Measurements from ENCODE around the gene SPAG5. TPM values are rescaled to one million over a fixed set of nuclear protein-coding genes. Genes with fewer than 3 reads are reported as not detected.

Gene SPAG5
- total RNA-seq, 2 donors from 2014 or later: 25.6 to 81.8 TPM

DNA sequence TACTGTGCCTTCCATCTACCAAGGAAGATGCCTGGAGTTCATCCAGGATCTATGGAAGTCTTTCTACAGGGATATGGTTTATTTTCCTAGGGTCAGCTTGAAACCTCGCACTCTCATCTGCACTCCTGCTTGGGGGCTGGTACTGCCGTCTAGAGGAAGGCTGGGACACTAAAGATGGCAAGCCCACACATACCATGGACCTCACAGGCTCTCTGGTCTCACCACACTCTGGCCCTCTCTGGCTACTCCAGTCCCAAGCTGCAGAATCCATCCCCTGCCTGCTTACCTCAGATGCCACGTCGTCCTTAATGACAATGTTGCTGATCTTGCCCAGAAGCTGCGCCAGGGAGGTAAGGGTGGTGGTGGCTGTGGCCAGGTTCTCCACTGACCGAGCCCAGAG, 44.3 kb downstream of the SPAG5 start:
- intact Hi-C loops (cut with DNase I): no loop called here
- Histone ChIP-seq H3K36me3 (peaks cover 2% of the 10 kb centered on the region), H3K4me3 (no peak overlapping the region), H3K4me1 (no peaks in the 10 kb centered on the region), H3K27ac (no peak overlapping the region), H3K27me3 (no peaks in the 10 kb centered on the region), H3K9ac (ENCODE audit: low read depth in 2 of 2, low read length in 2 of 2) (no peak overlapping the region), H3K9me3 (no peaks in the 10 kb centered on the region)
- DNase-seq: no peak
- TF ChIP-seq, protein P1, sequence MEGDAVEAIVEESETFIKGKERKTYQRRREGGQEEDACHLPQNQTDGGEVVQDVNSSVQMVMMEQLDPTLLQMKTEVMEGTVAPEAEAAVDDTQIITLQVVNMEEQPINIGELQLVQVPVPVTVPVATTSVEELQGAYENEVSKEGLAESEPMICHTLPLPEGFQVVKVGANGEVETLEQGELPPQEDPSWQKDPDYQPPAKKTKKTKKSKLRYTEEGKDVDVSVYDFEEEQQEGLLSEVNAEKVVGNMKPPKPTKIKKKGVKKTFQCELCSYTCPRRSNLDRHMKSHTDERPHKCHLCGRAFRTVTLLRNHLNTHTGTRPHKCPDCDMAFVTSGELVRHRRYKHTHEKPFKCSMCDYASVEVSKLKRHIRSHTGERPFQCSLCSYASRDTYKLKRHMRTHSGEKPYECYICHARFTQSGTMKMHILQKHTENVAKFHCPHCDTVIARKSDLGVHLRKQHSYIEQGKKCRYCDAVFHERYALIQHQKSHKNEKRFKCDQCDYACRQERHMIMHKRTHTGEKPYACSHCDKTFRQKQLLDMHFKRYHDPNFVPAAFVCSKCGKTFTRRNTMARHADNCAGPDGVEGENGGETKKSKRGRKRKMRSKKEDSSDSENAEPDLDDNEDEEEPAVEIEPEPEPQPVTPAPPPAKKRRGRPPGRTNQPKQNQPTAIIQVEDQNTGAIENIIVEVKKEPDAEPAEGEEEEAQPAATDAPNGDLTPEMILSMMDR (IDR thresholded peaks at IDR 0.05): no peak

DNA sequence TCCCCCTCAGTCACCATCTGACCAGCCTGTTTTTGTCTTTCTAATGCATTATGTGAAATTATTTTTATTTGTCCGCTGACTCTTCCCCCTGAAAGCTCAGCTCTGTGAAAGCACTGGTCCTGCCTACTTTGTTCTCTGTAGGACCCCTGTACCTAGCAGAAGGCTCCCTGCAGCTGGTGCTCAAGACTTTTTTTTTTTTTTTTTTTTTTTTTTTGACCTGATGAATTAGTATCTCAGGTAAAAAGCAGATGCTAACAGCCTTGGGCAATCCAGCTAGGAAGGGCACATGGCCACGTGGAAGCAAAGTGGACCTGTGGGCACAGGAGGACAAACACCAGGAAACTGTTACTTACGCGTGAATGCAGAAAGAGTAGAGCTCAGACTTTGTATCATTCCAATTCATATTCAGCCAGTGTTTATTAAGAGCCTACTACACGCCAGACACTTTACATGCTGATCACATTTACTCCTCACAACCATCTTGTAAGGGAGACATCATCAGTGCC, 45.8 kb downstream of the SPAG5 start:
- H3K4me1 ChIP-seq: no peaks in the 10 kb centered on the region
- no peak for DNase-seq
- no peak overlapping the region for H3K27ac ChIP-seq
- no peaks in the 10 kb centered on the region for H3K36me3 ChIP-seq
- H3K27me3 ChIP-seq: no peaks in the 10 kb centered on the region
- TF ChIP-seq, protein P1 (IDR thresholded peaks at IDR 0.05): no peak
- intact Hi-C loops (cut with DNase I): no loop called here
- no peak overlapping the region for H3K4me3 ChIP-seq
- H3K9me3 ChIP-seq: no peaks in the 10 kb centered on the region
- no peak overlapping the region for H3K9ac ChIP-seq (ENCODE audit: low read depth in 2 of 2, low read length in 2 of 2)

DNA sequence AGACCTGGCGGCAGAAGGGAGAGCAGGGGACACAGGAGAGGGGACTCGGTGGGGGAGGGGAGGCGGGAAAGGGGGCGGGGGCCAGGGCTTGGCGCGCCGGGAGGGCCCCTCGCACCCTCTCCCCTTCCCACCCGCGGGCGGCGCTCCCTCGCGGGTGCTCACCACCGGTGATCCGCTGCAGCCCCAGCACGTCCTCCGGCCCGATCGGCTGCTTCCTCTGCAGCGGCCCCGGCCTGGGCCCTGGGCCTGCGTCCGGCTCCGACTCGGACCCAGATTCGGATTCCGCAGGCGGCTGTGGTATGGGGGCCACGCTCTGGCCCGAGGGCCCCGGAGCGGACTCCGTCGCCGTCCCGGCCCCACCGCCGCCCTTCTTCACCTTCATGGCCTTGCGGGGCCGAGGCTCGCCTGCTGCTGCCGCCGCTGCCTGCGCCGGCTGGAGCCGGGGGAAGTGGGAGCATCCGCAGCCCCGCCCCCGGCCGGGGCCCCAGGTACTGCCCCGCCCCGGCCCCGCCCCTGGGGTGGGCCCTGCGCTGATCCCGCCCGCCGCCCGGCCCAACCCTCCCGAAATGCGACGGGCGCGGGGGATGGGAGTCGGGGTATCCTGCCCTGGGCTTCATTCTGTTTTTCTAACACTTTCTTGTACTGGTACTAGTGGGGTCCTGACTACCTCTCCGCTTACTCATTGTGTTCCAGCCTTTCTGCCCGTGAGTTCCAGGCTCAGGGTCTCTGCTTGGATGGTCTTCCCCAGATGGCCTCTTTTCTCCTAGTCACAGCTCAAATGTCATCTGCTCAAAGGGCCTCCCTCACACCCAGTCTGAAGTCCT, 46.4 kb downstream of the SPAG5 start, which contains the start of gene UNC119:
Gene UNC119, minus strand, starts transcription at position 449 of the 824 bp plus-strand sequence. Its CDS starts 67 bp downstream, at position 382.
- DNase-seq: peak; percentile 84

DNA sequence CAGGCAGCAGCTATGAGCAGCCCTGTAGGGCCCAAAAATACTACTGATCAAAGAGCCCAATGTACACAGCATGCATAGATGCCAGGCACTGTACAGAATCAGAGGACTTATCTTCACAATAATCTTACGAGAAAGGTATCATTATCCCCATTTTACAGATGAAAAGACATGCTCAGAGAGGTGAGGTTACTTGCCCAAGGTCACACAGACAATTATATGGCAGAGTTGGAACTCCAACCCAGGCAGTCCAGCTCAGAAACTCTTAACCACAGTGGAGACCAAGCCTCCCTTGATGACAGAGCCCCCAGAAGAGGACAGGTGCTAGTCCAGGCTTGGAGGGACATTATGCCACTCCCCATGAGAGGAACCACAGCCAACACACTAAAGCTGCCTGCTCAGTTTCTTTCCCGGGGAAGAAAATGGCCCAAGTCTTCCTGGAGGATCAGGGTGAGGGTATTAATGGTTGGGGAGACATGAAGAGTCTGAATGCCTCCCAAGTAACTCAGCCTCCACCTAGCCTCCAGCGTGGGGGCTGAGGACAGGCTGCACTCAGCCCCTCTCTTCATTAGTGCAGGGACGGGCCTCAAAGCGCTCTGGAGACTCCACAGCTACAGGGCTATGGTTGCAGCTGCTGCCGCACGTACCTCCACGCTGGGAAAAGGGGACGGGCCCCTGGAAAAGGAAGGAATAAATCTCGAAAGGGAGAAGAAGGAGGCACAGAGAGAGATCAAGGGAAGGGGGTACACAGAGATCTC, 47.2 kb downstream of the SPAG5 start:
- Histone ChIP-seq H3K4me1 (no peaks in the 10 kb centered on the region), H3K9me3 (no peaks in the 10 kb centered on the region), H3K27ac (peak overlapping the region; percentile 67), H3K9ac (ENCODE audit: low read depth in 2 of 2, low read length in 2 of 2) (peak overlapping the region; percentile 46 to 62), H3K4me3 (peak overlapping the region; percentile 96), H3K36me3 (no peaks in the 10 kb centered on the region), H3K27me3 (no peaks in the 10 kb centered on the region)
- intact Hi-C loops (cut with DNase I): no loop called here
- TF ChIP-seq, protein P1 (IDR thresholded peaks at IDR 0.05): no peak
- DNase-seq: no peak

More for the DNA sequence above, 46.4 kb downstream of the SPAG5 start, which contains the start of gene UNC119:
- no peaks in the 10 kb centered on the region for H3K36me3 ChIP-seq
- H3K4me1 ChIP-seq: no peaks in the 10 kb centered on the region
- TF ChIP-seq, protein P1 (IDR thresholded peaks at IDR 0.05): no peak
- intact Hi-C loops (cut with DNase I): no loop called here
- peak within 1 kb of the TSS; percentile 67 for H3K27ac ChIP-seq
- H3K27me3 ChIP-seq: no peaks in the 10 kb centered on the region
- peak within 1 kb of the TSS; percentile 46 to 62 for H3K9ac ChIP-seq (ENCODE audit: low read depth in 2 of 2, low read length in 2 of 2)
- H3K9me3 ChIP-seq: no peaks in the 10 kb centered on the region
- peak within 1 kb of the TSS; percentile 96 for H3K4me3 ChIP-seq

DNA sequence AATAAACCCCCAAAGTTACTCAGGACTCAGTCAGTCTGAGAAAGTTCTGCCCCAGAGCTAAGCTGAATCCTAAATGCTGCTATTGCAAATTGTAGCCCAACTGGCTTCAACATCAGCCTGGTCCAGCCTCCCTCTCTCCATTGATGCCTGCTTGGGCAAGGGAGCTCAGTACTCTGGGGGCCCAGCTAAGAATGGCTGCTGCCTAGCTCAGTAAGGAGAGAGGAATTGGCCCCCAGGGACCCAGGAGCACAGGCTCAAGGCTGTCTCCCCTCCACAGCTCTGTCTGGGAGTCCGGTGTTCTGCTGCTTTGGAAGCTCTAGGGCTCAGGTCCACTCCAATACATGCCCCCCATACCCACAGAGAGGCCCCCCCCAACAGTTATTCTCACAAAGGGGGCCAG, 48.0 kb downstream of the SPAG5 start:
- Histone ChIP-seq H3K4me3 (no peak overlapping the region), H3K9ac (ENCODE audit: low read depth in 2 of 2, low read length in 2 of 2) (no peak overlapping the region), H3K27ac (no peak overlapping the region), H3K36me3 (no peaks in the 10 kb centered on the region), H3K27me3 (no peaks in the 10 kb centered on the region), H3K4me1 (no peaks in the 10 kb centered on the region), H3K9me3 (no peaks in the 10 kb centered on the region)
- no peak for DNase-seq
- TF ChIP-seq, protein P1 (IDR thresholded peaks at IDR 0.05): no peak
- intact Hi-C loops (cut with DNase I): no loop called here

Measured in colonic mucosa (tissue), 4 donors.